ENCODE results near the gene CLIC4.

The CLIC4 gene

DNA sequence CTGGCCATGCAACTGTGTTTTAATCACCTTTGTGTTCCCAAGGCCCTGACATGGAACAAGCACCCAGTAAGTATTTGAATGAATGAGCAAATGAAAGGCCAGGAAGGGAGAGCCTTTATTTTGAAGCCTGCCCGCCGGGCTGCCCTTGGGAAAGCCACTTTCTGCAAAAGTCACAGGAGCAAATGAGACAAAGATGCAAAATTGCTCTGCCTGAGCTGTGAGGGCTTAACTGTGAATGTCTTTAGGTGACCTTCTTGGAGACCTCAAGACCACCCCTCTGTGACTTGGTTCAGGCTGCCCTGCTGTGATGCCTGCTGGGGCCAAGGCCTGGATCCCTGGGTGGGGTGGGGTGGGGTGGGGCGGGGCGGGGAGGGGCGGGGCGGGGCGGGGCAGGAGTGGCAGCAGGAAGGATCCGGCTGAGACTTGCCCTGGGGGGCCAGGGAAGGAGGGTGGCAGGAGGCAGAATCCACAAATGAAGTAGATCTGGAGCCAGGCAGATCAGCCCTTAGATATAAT is 130.8 kb downstream of the CLIC4 start:
- Histone ChIP-seq H3K27ac (no peak overlapping the region), H2AFZ (ENCODE audit: low read depth) (no peak overlapping the region), H3K4me1 (ENCODE audit: low read depth, poor library complexity, severe bottlenecking) (peaks cover 4% of the 10 kb centered on the region), H3K27me3 (ENCODE audit: insufficient read depth, low read depth) (no peaks in the 10 kb centered on the region), H3K79me2 (ENCODE audit: insufficient read depth, low read depth) (no peaks in the 10 kb centered on the region), H3K9ac (no peak overlapping the region), H3K4me3 (IDR thresholded peaks at IDR 0.05; ENCODE audit: insufficient read depth, low read depth, low read length) (no peak overlapping the region), H4K20me1 (ENCODE audit: insufficient read depth) (no peaks in the 10 kb centered on the region), H3K36me3 (ENCODE audit: insufficient read depth) (no peaks in the 10 kb centered on the region), H3K4me2 (no peak overlapping the region)
- TF ChIP-seq, protein P1, sequence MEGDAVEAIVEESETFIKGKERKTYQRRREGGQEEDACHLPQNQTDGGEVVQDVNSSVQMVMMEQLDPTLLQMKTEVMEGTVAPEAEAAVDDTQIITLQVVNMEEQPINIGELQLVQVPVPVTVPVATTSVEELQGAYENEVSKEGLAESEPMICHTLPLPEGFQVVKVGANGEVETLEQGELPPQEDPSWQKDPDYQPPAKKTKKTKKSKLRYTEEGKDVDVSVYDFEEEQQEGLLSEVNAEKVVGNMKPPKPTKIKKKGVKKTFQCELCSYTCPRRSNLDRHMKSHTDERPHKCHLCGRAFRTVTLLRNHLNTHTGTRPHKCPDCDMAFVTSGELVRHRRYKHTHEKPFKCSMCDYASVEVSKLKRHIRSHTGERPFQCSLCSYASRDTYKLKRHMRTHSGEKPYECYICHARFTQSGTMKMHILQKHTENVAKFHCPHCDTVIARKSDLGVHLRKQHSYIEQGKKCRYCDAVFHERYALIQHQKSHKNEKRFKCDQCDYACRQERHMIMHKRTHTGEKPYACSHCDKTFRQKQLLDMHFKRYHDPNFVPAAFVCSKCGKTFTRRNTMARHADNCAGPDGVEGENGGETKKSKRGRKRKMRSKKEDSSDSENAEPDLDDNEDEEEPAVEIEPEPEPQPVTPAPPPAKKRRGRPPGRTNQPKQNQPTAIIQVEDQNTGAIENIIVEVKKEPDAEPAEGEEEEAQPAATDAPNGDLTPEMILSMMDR (conservative IDR thresholded peaks at IDR 0.05; ENCODE audit: low read depth, low read length), result no peak

DNA sequence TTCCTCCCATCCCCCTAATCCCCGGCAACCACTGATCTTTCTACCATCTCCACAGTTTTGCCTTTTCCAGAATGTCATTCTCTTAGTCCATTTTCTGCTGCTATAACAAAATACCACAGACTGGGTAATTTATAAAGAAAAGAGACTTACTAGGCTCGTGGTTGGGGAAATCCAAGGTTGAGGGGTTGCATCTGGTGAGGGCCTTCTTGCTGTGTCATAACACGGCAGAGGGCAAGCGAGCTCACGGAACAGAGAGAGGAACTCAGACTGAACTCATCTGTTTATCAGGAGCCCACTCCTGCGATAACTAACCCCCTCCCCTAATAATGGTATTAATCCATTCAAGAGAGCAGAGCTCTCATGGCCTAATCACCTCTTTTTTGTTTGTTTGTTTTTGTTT is 132.8 kb downstream of the CLIC4 start:
- Histone ChIP-seq H3K36me3 (ENCODE audit: insufficient read depth) (no peaks in the 10 kb centered on the region), H3K4me1 (ENCODE audit: low read depth, poor library complexity, severe bottlenecking) (peaks cover 4% of the 10 kb centered on the region), H3K27ac (no peak overlapping the region), H2AFZ (ENCODE audit: low read depth) (no peak overlapping the region), H3K79me2 (ENCODE audit: insufficient read depth, low read depth) (no peaks in the 10 kb centered on the region), H3K27me3 (ENCODE audit: insufficient read depth, low read depth) (no peaks in the 10 kb centered on the region), H3K9ac (no peak overlapping the region), H4K20me1 (ENCODE audit: insufficient read depth) (no peaks in the 10 kb centered on the region), H3K4me3 (IDR thresholded peaks at IDR 0.05; ENCODE audit: insufficient read depth, low read depth, low read length) (no peak overlapping the region), H3K4me2 (no peak overlapping the region)
- TF ChIP-seq, protein P1 (conservative IDR thresholded peaks at IDR 0.05; ENCODE audit: low read depth, low read length), result no peak

DNA sequence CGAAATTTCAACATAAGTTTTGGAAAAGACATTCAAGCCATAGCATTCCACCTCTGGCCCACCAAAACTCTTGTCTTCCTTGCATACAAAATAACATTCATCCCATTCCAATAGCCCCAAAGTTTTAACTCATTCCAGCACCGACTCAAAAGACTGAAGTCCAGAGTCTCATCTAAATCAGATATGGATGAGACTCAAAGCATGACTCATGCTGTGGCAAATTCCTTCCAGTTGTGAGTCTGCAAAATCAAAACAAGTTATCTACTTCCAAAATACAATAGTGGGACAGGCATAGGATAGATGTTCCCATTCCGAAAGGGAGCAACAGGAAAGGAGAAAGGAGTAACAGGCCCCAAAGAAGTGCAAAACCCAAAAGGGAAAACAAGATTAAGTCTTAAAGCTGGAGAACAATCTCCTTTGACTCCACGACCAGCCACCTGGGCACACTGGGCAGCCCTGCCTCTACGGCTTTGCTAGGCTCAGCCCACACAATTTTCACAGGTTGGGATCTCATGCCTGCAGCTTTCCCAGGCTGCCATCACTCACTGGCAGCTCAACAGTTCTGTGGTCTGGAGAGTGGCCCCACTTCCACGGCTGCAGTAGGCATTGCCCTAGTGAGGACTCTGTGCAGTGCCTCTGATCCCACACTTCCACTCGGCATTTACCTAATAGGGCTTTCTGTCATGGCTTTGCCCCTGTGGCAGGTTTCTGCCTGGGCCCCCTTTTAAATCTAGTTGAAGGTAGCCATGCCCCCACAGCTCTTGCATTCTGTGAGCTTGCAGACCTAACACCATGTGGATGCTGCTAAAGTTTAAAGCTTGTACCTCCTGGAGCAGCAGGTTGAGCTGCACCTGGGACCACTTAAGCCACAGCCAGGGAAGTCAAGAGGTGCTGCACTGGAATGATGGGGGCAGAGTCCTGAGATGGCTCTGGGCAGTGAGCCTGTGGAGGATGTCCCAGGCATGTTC is 133.8 kb downstream of the CLIC4 start:
- Histone ChIP-seq H3K79me2 (ENCODE audit: insufficient read depth, low read depth) (no peaks in the 10 kb centered on the region), H3K27me3 (ENCODE audit: insufficient read depth, low read depth) (no peaks in the 10 kb centered on the region), H4K20me1 (ENCODE audit: insufficient read depth) (no peaks in the 10 kb centered on the region), H3K4me1 (ENCODE audit: low read depth, poor library complexity, severe bottlenecking) (peaks cover 4% of the 10 kb centered on the region), H3K4me3 (IDR thresholded peaks at IDR 0.05; ENCODE audit: insufficient read depth, low read depth, low read length) (no peak overlapping the region), H3K4me2 (no peak overlapping the region), H3K27ac (no peak overlapping the region), H3K36me3 (ENCODE audit: insufficient read depth) (no peaks in the 10 kb centered on the region), H2AFZ (ENCODE audit: low read depth) (no peak overlapping the region), H3K9ac (no peak overlapping the region)
- TF ChIP-seq, protein P1 (conservative IDR thresholded peaks at IDR 0.05; ENCODE audit: low read depth, low read length), result no peak

DNA sequence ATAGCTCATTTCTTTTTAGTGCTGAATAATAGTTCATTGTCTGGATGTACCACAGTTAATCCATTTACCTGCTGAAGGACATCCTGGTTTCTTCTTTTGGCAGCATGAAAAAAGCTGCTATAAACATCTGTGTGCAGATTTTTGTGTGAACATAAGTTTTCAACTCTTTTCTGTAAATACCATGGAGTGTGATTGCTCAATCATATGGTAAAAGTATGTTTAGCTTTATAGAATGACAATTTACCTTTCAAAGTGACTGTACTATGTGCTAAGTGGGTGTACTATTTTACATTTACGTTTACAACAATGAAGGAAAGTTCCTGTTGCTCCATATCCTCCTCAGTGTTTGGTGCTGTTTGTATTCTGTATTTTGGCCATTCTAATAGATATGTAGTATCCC is 135.8 kb downstream of the CLIC4 start:
- H3K27ac ChIP-seq, result no peak overlapping the region
- H3K4me2 ChIP-seq, result no peak overlapping the region
- H3K36me3 ChIP-seq (ENCODE audit: insufficient read depth), result no peaks in the 10 kb centered on the region
- peaks cover 4% of the 10 kb centered on the region for H3K4me1 ChIP-seq (ENCODE audit: low read depth, poor library complexity, severe bottlenecking)
- TF ChIP-seq, protein P1 (conservative IDR thresholded peaks at IDR 0.05; ENCODE audit: low read depth, low read length), result no peak
- H3K79me2 ChIP-seq (ENCODE audit: insufficient read depth, low read depth), result no peaks in the 10 kb centered on the region
- H3K27me3 ChIP-seq (ENCODE audit: insufficient read depth, low read depth), result no peaks in the 10 kb centered on the region
- no peak overlapping the region for H3K4me3 ChIP-seq (IDR thresholded peaks at IDR 0.05; ENCODE audit: insufficient read depth, low read depth, low read length)
- no peaks in the 10 kb centered on the region for H4K20me1 ChIP-seq (ENCODE audit: insufficient read depth)
- no peak overlapping the region for H3K9ac ChIP-seq
- no peak overlapping the region for H2AFZ ChIP-seq (ENCODE audit: low read depth)
